IMR-90 (cell line): ENCODE results near the gene ARHGAP32. TPM values are rescaled to one million over a fixed set of nuclear protein-coding genes. Genes with fewer than 3 reads are reported as not detected.

ENCODE experiments used
- ATAC-seq: fragments of 200-7000 bp; cut with Tn5 transposase; 2 replicates; pipeline ENCODE4 v1.9.1; 2020; ENCODE audit warnings: low read depth, mild to moderate bottlenecking, moderate library complexity
- BruUV-seq: library from RNA; stranded (reverse); fragments of 400-500 nt; replicated peaks from 2 replicates; lab custom pipeline; 2021; lab: Mats Ljungman, UMichigan
- CTCF ChIA-PET: fragments of 300-600 bp; formaldehyde crosslinking; extraction: SDS; loops from one replicate; lab custom pipeline; 2021; ENCODE audit warnings: antibody characterized with exemption; lab: Yijun Ruan, JAX
- POLR2A ChIA-PET: fragments of 300-600 bp; sonication (Branson Sonifier 250); formaldehyde crosslinking; loops from one replicate; lab custom pipeline; 2022; ENCODE audit warnings: antibody characterized with exemption; ENCODE audit not compliant: unreplicated experiment; lab: Charles Lee
- DNase-seq: peaks from one replicate; pipeline ENCODE4 v3.0.0; 2013
- H2AFZ ChIP-seq: replicated peaks from 2 replicates; pipeline ENCODE3; 2013; ENCODE audit warnings: low read length, mild to moderate bottlenecking; ENCODE audit not compliant: poor library complexity
- H2AK5ac ChIP-seq: 2 replicates; pipeline ENCODE4 v1.6.1; 2013; ENCODE audit warnings: low read depth, low read length, inconsistent platforms
- H2AK9ac ChIP-seq: replicated peaks from 2 replicates; pipeline ENCODE3; 2013; ENCODE audit warnings: mild to moderate bottlenecking, low read depth, low read length, moderate library complexity; ENCODE audit not compliant: poor library complexity
- H2BK120ac ChIP-seq: 2 replicates; pipeline ENCODE4 v1.6.1; 2013; ENCODE audit warnings: low read depth, low read length, inconsistent platforms
- H2BK15ac ChIP-seq: 3 replicates; pipeline ENCODE4 v1.6.1; 2013; ENCODE audit warnings: low read depth, low read length, inconsistent platforms
- H2BK20ac ChIP-seq: 2 replicates; pipeline ENCODE4 v1.6.1; 2013; ENCODE audit warnings: low read depth, mild to moderate bottlenecking, inconsistent platforms, low read length, moderate library complexity
- H2BK5ac ChIP-seq: 2 replicates; pipeline ENCODE4 v1.6.1; 2013; ENCODE audit warnings: mild to moderate bottlenecking, low read depth, low read length, inconsistent platforms; ENCODE audit not compliant: poor library complexity, severe bottlenecking
- H3K14ac ChIP-seq: replicated peaks from 2 replicates; pipeline ENCODE4 v1.6.1; 2013; ENCODE audit warnings: low read depth, low read length, inconsistent platforms
- H3K18ac ChIP-seq: 2 replicates; pipeline ENCODE4 v1.6.1; 2013; ENCODE audit warnings: low read depth, low read length, control low read depth
- H3K23ac ChIP-seq: 2 replicates; pipeline ENCODE4 v1.6.1; 2013; ENCODE audit warnings: low read depth, low read length, inconsistent platforms
- H3K27ac ChIP-seq: 2 replicates; pipeline ENCODE4 v1.5.1; 2013; ENCODE audit warnings: mild to moderate bottlenecking, control low read depth, low read length; ENCODE audit not compliant: insufficient read depth
- H3K27me3 ChIP-seq: 2 replicates; pipeline ENCODE4 v1.6.1; 2013; ENCODE audit warnings: low read length; ENCODE audit not compliant: control insufficient read depth, insufficient read depth
- H3K36me3 ChIP-seq: 2 replicates; pipeline ENCODE4 v1.6.1; 2013; ENCODE audit warnings: low read length, mixed read lengths; ENCODE audit not compliant: control insufficient read depth, insufficient read depth
- H3K4ac ChIP-seq: 2 replicates; pipeline ENCODE4 v1.6.1; 2013; ENCODE audit warnings: low read depth, low read length, inconsistent platforms
- H3K4me1 ChIP-seq: 2 replicates; pipeline ENCODE4 v1.6.1; 2013; ENCODE audit warnings: low read length, mixed read lengths; ENCODE audit not compliant: control insufficient read depth, insufficient read depth
- H3K4me2 ChIP-seq: 2 replicates; pipeline ENCODE4 v1.6.1; 2013; ENCODE audit warnings: low read depth, mild to moderate bottlenecking, control low read depth, low read length, moderate library complexity
- H3K4me3 ChIP-seq: 2 replicates; pipeline ENCODE4 v1.5.1; 2013; ENCODE audit warnings: low read depth, mild to moderate bottlenecking, control low read depth, low read length, moderate library complexity; ENCODE audit not compliant: insufficient read depth
- H3K56ac ChIP-seq: 2 replicates; pipeline ENCODE4 v1.6.1; 2013; ENCODE audit warnings: low read length, inconsistent platforms; ENCODE audit not compliant: insufficient read depth; ENCODE audit errors: extremely low read depth
- H3K79me1 ChIP-seq, 2 experiments: 2 replicates each; pipeline ENCODE4 v1.6.1; 2013; ENCODE audit warnings: low read length in 2 of 2, inconsistent platforms in 1 of 2, low read depth in 1 of 2
- H3K9ac ChIP-seq: 2 replicates; pipeline ENCODE4 v1.6.1; 2013; ENCODE audit warnings: low read depth, low read length, control low read depth
- H3K9me1 ChIP-seq: 2 replicates; pipeline ENCODE4 v1.6.1; 2013; ENCODE audit warnings: low read length, inconsistent platforms; ENCODE audit not compliant: insufficient read depth
- H3K9me3 ChIP-seq: 2 replicates; pipeline ENCODE4 v1.6.1; 2013; ENCODE audit warnings: low read length; ENCODE audit not compliant: control insufficient read depth, insufficient read depth
- H4K20me1 ChIP-seq: 2 replicates; pipeline ENCODE4 v1.6.1; 2013; ENCODE audit warnings: low read length, inconsistent platforms; ENCODE audit not compliant: insufficient read depth
- H4K5ac ChIP-seq: 2 replicates; pipeline ENCODE4 v1.6.1; 2013; ENCODE audit warnings: mild to moderate bottlenecking, low read depth, low read length, control low read depth
- H4K8ac ChIP-seq, 2 experiments: 2 replicates each; pipeline ENCODE4 v1.6.1; 2013; ENCODE audit warnings: low read depth in 2 of 2, low read length in 2 of 2, control low read depth in 1 of 2, inconsistent platforms in 1 of 2
- H4K91ac ChIP-seq: 2 replicates; pipeline ENCODE4 v1.6.1; 2013; ENCODE audit warnings: low read depth, low read length, inconsistent platforms; ENCODE audit not compliant: insufficient read depth
- BHLHE40 ChIP-seq: fragments of 150-350 bp; IDR thresholded peaks from 2 replicates; pipeline ENCODE4 v1.6.1; 2016; ENCODE audit warnings: mild to moderate bottlenecking, low read depth, low read length
- CEBPB ChIP-seq: IDR thresholded peaks from 2 replicates; pipeline ENCODE4 v1.6.1; 2012; ENCODE audit warnings: low read depth, low read length, improper control_type of control experiment
- CHD1 ChIP-seq: IDR thresholded peaks from 2 replicates; pipeline ENCODE4 v1.6.1; 2012; ENCODE audit warnings: low read depth, low read length, improper control_type of control experiment
- ELK1 ChIP-seq: fragments of 150-350 bp; IDR thresholded peaks from 2 replicates; pipeline ENCODE4 v1.6.1; 2016; ENCODE audit warnings: low read depth, mild to moderate bottlenecking, low read length, moderate library complexity, borderline replicate concordance
- FOS ChIP-seq: fragments of 150-350 bp; IDR thresholded peaks from 2 replicates; pipeline ENCODE4 v1.6.1; 2016; ENCODE audit warnings: low read depth, low read length
- MAFK ChIP-seq: IDR thresholded peaks from 2 replicates; pipeline ENCODE4 v1.6.1; 2012; ENCODE audit warnings: low read depth, low read length, improper control_type of control experiment
- MXI1 ChIP-seq: IDR thresholded peaks from 2 replicates; pipeline ENCODE4 v1.6.1; 2012; ENCODE audit warnings: low read depth, mild to moderate bottlenecking, low read length, moderate library complexity, borderline replicate concordance
- NFE2L2 ChIP-seq: fragments of 150-350 bp; IDR thresholded peaks from 2 replicates; pipeline ENCODE4 v1.6.1; 2016; ENCODE audit warnings: low read depth, mild to moderate bottlenecking, low read length
- POLR2A ChIP-seq: IDR thresholded peaks from 2 replicates; pipeline ENCODE4 v1.6.1; 2012; ENCODE audit warnings: mild to moderate bottlenecking, low read depth, low read length
- RAD21 ChIP-seq: IDR thresholded peaks from 2 replicates; pipeline ENCODE4 v1.6.1; 2012; ENCODE audit warnings: low read length, improper control_type of control experiment
- RCOR1 ChIP-seq: IDR thresholded peaks from 2 replicates; pipeline ENCODE4 v1.6.1; 2012; ENCODE audit warnings: mild to moderate bottlenecking, low read length, improper control_type of control experiment; ENCODE audit not compliant: insufficient replicate concordance
- RFX5 ChIP-seq: IDR thresholded peaks from 2 replicates; pipeline ENCODE4 v1.8.0; 2012; ENCODE audit warnings: low read depth, mild to moderate bottlenecking, low read length, moderate library complexity
- SMC3 ChIP-seq: fragments of 150-350 bp; IDR thresholded peaks from 2 replicates; pipeline ENCODE4 v1.6.1; 2016; ENCODE audit warnings: low read depth, mild to moderate bottlenecking, antibody characterized with exemption, low read length, moderate library complexity
- WGBS, 2 experiments: methylation state at CpG; one replicate each; pipeline versions ENCODE4 v1.1.5 to v1.1.7; 2013; ENCODE audit warnings: missing lambda C conversion rate in 2 of 2; ENCODE audit not compliant: insufficient read length in 1 of 2; ENCODE audit errors: extremely low coverage in 2 of 2; 5-methylcytosine and 5-hydroxymethylcytosine counted together
- dilution Hi-C: fragments of 300-500 bp; cut with HindIII; formaldehyde crosslinking; loops from one replicate; pipeline ENCODE4 v1.14.3; 2018; ENCODE audit warnings: low sequenced_read_pairs; ENCODE audit not compliant: unreplicated experiment
- in situ Hi-C: fragments of 300-500 bp; cut with MboI; formaldehyde crosslinking; loops from 3 replicates; pipeline ENCODE4 v1.14.3; 2019; ENCODE audit warnings: low sequenced_read_pairs, inconsistent platforms, mixed read lengths
- intact Hi-C: fragments of 100-400 bp; cut with micrococcal nuclease; formaldehyde crosslinking; loops from 2 replicates; pipeline ENCODE4 v1.10.0; 2022
- polyA plus RNA-seq, 3 experiments: library from polyadenylated mRNA; depleted of rRNA; stranded (reverse); fragments of >200 nt; gene quantifications; 2 replicates each; pipeline ENCODE4 v1.2.3, GENCODE V29; 2012; ENCODE audit warnings: low replicate concordance in 1 of 3
- total RNA-seq: library from RNA; depleted of rRNA; stranded (reverse); fragments of >200 nt; gene quantifications from 2 replicates; pipeline ENCODE4 v1.2.3, GENCODE V29; 2012
- TF ChIP-seq, protein P1 (sequence below): conservative IDR thresholded peaks from 2 replicates; pipeline ENCODE4 v1.5.1; 2012; ENCODE audit warnings: mild to moderate bottlenecking, low read depth, low read length, improper control_type of control experiment
- TF ChIP-seq, protein P2 (sequence below): fragments of 150-350 bp; IDR thresholded peaks from 2 replicates; pipeline ENCODE4 v1.6.1; 2017; ENCODE audit warnings: mild to moderate bottlenecking, antibody characterized with exemption, low read length, low read depth

Gene ARHGAP32
- total and polyA plus RNA-seq, 2 of the 4 experiments (the other 2 are of a cell fraction) = 4.1 to 8.4 TPM

- no TSS peak for BruUV-seq
Measured at GRCh38 chr11:128985880-128986279, 206.2 kb downstream of the ARHGAP32 start.

More at GRCh38 chr11:128985880-128986279, 206.2 kb downstream of the ARHGAP32 start:
- no peak overlapping the region for H3K56ac ChIP-seq
- TF ChIP-seq ELK1 (no peak), CHD1 (no peak), CEBPB (no peak), MXI1 (no peak), RFX5 (no peak), MAFK (no peak), RCOR1 (no peak), POLR2A (no peak), BHLHE40 (no peak), RAD21 (no peak), FOS (no peak), NFE2L2 (no peak), SMC3 (no peak)
- TF ChIP-seq, protein P1, sequence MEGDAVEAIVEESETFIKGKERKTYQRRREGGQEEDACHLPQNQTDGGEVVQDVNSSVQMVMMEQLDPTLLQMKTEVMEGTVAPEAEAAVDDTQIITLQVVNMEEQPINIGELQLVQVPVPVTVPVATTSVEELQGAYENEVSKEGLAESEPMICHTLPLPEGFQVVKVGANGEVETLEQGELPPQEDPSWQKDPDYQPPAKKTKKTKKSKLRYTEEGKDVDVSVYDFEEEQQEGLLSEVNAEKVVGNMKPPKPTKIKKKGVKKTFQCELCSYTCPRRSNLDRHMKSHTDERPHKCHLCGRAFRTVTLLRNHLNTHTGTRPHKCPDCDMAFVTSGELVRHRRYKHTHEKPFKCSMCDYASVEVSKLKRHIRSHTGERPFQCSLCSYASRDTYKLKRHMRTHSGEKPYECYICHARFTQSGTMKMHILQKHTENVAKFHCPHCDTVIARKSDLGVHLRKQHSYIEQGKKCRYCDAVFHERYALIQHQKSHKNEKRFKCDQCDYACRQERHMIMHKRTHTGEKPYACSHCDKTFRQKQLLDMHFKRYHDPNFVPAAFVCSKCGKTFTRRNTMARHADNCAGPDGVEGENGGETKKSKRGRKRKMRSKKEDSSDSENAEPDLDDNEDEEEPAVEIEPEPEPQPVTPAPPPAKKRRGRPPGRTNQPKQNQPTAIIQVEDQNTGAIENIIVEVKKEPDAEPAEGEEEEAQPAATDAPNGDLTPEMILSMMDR = no peak
- TF ChIP-seq, protein P2, sequence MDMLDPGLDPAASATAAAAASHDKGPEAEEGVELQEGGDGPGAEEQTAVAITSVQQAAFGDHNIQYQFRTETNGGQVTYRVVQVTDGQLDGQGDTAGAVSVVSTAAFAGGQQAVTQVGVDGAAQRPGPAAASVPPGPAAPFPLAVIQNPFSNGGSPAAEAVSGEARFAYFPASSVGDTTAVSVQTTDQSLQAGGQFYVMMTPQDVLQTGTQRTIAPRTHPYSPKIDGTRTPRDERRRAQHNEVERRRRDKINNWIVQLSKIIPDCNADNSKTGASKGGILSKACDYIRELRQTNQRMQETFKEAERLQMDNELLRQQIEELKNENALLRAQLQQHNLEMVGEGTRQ = no peak
- H3K4me1 ChIP-seq = no peaks in the 10 kb centered on the region
- H2BK20ac ChIP-seq = no peak overlapping the region
- WGBS, 2 experiments = 100% methylated on average over 1 of the region's 5 CpGs; no CpG with 5 or more reads in 1 of the 2 experiments
- no peak overlapping the region for H2BK5ac ChIP-seq
- no peak overlapping the region for H3K4me2 ChIP-seq
- H3K36me3 ChIP-seq = peaks cover 4% of the 10 kb centered on the region; the same call in 1 of the 2 replicates
- H2AFZ ChIP-seq = no peak overlapping the region
- no peak overlapping the region for H4K91ac ChIP-seq
- H4K20me1 ChIP-seq = no peaks in the 10 kb centered on the region
- no peaks in the 10 kb centered on the region for H3K27me3 ChIP-seq
- H3K4me3 ChIP-seq = no peak overlapping the region
- no peak overlapping the region for H3K4ac ChIP-seq
- no peak overlapping the region for H3K9ac ChIP-seq
- H2BK120ac ChIP-seq = no peak overlapping the region
- no peak overlapping the region for H4K5ac ChIP-seq
- no peak overlapping the region for H3K27ac ChIP-seq
- dilution Hi-C loops (no loop called here), intact Hi-C loops (loop anchor here (10.0 kb wide), 1 partner anchor 109 kb away; no protein-coding TSS in a partner anchor), in situ Hi-C loops (no loop called here)
- H3K18ac ChIP-seq = no peak overlapping the region
- no peak overlapping the region for H2AK5ac ChIP-seq
- H4K8ac ChIP-seq = no peak overlapping the region
- CTCF ChIA-PET = interaction anchor here (0.6 to 0.8 kb wide), 2 partner anchors 11 to 34 kb away, joined by 3 to 4 read pairs; no protein-coding TSS in a partner anchor
- no peak overlapping the region for H3K23ac ChIP-seq
- H2AK9ac ChIP-seq = no peak overlapping the region
- H3K9me3 ChIP-seq = no peaks in the 10 kb centered on the region
- peaks cover 3% of the 10 kb centered on the region; the same call in 1 of the 2 replicates for H3K9me1 ChIP-seq
- no peak overlapping the region for H3K14ac ChIP-seq
- H2BK15ac ChIP-seq = no peak overlapping the region
- DNase-seq (no peak), ATAC-seq (no peak)
- H3K79me1 ChIP-seq = no peaks in the 10 kb centered on the region
- POLR2A ChIA-PET = interaction anchor here (0.6 kb wide), 1 partner anchor 373 kb away, joined by 3 read pairs; no protein-coding TSS in a partner anchor
